Astrocyte (in vitro differentiated cells and primary cell): ENCODE results near the gene PLEKHG7.

Source experiments
- CTCF ChIP-seq: IDR thresholded peaks from 2 replicates; pipeline ENCODE4 v1.5.1; 2011; ENCODE audit warnings: low read depth, mild to moderate bottlenecking, inconsistent platforms, low read length, moderate library complexity; ENCODE audit not compliant: insufficient read depth
- EZH2 ChIP-seq: IDR thresholded peaks from 2 replicates; pipeline ENCODE4 v1.6.1; 2012; ENCODE audit warnings: mild to moderate bottlenecking, low read length, inconsistent platforms; ENCODE audit not compliant: insufficient read depth

DNA sequence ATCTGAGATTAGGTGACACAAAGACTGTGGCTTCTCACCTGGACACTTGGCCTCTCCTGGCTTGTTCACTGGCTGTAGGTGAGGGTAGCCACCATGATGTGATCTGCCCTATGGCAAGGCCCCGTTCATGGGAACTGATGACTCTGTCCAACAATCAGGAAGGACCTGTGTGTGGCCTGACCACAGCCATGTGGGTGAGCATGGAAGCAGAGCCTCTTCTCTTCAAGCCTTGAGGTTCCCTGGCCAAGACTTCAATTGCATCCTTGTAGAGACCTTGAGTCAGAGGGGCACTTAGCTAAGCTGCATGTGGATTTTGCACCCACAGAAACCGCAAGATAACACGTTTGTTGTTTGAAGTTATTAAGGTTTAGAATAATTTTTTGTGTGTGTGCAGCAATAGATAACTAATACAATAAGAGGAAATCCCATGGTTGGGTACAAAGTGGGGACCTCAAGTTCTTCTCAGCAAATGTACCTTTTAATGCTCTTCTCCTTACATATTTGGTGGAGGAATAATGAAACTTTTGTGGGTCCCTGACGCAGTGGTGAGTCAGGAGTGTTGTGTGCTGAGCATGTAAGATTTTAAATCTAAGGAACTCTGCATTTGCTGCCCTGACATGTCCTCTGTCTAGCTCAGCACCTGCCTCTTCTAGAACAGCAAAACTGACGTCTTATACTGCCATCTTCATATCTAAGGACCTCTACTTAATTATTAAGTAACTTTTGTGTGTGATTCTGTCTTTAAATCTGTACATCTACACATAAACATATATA lies 27.5 kb upstream of the PLEKHG7 start:
- no peak for TF ChIP-seq CTCF
- TF ChIP-seq EZH2: no peak
